Measurements from ENCODE around the gene UBE2B.

UBE2B gene

DNA sequence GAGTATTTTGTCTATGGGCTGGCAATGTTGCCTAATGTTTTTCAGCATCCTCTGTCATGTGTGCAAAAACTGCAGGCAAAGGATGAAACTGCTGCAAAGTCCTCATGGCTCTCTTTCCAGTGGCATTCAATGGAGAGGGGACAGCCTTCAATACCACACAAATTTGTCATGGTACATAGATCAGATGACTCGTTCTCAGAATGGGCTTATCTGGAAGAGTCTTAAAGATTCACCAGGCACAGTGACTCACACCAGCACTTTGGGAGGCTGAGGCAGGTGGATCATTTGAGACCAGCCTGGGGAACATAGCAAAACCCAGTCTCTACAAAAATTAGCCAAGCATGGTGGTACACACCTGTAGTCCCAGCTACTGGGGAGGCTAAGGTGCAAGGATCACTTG lies 35.0 kb downstream of the UBE2B start:
- H3K27ac ChIP-seq, result no peak overlapping the region
- TF ChIP-seq CTCF (conservative IDR thresholded peaks at IDR 0.05), result no peak

- H3K27ac ChIP-seq, result no peak overlapping the region
- TF ChIP-seq CTCF (conservative IDR thresholded peaks at IDR 0.05), result no peak
Measured at GRCh38 chr5:134409321-134409720, 38.0 kb downstream of the UBE2B start.

DNA sequence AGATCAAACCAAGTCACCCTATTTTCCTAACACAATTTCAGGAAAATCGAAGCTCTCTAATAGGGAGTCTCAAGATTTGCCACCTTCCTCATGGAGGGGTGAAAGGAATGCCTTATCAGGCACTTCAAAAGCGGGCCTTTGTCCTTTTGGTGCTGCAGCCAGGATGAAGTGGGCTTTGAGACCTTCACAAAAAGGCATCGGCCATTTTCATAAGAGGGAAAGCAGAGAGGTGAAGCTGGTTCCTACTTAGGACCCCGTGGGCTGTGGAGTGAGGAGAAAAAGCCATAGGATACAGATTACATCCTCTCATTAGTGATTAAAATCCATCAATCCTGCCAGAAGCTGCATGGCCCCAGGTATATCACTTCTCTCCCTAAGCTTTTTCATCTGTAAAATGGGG lies 39.5 kb downstream of the UBE2B start:
- no peak for TF ChIP-seq CTCF (conservative IDR thresholded peaks at IDR 0.05)
- H3K27ac ChIP-seq, result peak overlapping the region; percentile 81; the same call in 1 of the 2 replicates

- TF ChIP-seq CTCF (conservative IDR thresholded peaks at IDR 0.05), result no peak
- peak overlapping the region; percentile 81 for H3K27ac ChIP-seq
Measured at GRCh38 chr5:134411228-134411545, 39.8 kb downstream of the UBE2B start.

DNA sequence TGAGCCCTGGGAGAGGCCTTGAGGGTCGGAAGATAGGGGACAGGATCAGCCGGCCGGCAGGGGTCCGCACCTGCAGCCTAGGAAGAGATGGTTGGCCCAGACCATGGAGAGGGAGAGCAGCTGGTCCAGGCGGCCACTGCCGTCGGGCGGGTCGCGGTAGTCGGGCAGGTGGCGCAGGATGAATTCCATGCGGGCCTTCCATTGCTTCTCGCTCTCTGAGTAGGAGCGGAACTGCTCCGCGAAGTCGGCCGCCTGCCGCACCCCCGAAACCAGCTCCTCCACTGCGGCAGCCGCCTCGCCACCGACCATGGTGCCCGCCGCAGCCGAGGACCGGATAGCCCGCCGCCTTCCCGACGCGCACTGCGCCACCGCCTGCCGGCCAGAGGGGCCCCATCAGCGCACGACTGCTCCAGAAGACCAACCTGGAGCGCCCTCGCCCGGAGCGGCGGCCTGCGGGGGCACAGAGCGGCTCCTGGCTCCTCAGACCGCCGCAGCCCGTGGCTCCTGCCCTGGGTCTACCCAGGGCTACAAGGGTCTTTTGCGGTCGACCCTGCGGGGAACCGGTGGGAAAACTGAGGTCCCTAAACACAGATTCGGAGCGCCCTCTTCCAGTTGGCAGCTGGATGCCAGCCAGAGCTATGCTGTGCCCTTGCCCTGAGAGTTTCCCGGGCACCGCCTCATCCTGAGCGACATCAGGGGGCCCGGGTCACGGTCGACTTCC lies 40.3 kb downstream of the UBE2B start, which contains the start of gene CDKN2AIPNL:
TSS of gene CDKN2AIPNL (minus strand) at position 336 of the 721 bp plus-strand sequence. CDS start at position 309, 27 bp downstream.
- peak; percentile 89 for TF ChIP-seq CTCF (conservative IDR thresholded peaks at IDR 0.05)

DNA sequence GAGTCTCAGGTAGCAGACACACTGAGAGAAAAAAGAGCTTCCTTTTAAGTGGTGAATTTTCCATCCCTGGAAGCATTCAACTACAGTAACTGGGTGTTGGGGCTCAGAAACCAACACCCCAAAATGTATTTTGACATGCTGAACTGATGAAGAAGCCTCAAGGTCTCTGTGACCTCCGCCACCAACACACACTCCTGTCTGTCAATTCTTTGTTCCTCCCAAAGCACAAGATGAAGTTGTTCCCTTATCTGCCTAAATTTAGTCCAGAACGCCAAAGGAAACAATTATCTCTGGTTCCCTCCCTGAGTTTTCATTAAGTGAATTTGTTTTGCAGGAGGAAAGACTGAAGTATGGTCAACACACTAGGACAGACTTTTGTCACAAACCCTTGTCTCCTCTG lies 41.7 kb downstream of the UBE2B start:
- H3K27ac ChIP-seq, result peak overlapping the region; percentile 81
- no peak for TF ChIP-seq CTCF (conservative IDR thresholded peaks at IDR 0.05)

More for the DNA sequence above, 40.3 kb downstream of the UBE2B start, which contains the start of gene CDKN2AIPNL:
- H3K27ac ChIP-seq, result peak within 1 kb of the TSS; percentile 81

DNA sequence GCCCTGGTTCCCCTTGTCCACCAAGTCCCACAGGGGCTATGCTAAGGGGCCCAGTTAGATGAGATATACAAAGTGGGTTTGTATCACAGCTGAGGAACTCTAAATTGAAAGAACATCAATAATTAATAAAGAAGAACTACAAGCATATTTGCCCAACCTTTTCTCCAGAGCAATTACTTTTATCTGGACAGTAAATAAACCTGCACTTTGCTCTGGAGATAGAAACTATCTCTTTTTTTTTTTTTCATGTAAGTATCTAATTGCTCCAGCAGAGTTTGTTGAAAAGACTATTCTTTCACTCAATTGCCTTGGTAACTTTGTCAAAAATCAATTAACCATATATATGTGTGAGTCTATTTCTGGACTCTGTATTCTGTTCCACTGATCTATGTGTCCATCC lies 46.3 kb downstream of the UBE2B start:
- no peak for TF ChIP-seq CTCF (conservative IDR thresholded peaks at IDR 0.05)
- H3K27ac ChIP-seq, result peak overlapping the region; percentile 62; the same call in 1 of the 2 replicates
